Femur (tissue), 1 donor: ENCODE results near the gene ABHD1.
"Not testable (repeated sequence)": the region's sequence is repeated elsewhere in the genome, so short reads cannot be mapped to it uniquely, and the experiment has no call there.

Source experiments
- DNase-seq: peaks from one replicate; pipeline ENCODE4 v3.0.0-alpha.2; 2017

Gene ABHD1

GRCh38 chr2:27087823-27088410, 35.7 kb upstream of the ABHD1 start:
- no peak for DNase-seq

- no peak for DNase-seq
These were observed 35.0 kb upstream of the ABHD1 start for GRCh38 chr2:27088634-27089033.

- no peak for DNase-seq
These were observed 34.3 kb upstream of the ABHD1 start for GRCh38 chr2:27089111-27089954.

- DNase-seq, result no peak
These were observed 31.6 kb upstream of the ABHD1 start for GRCh38 chr2:27091746-27092695.

- DNase-seq, result no peak
These were observed 30.8 kb upstream of the ABHD1 start for GRCh38 chr2:27092696-27093429.

GRCh38 chr2:27093430-27094352, 29.9 kb upstream of the ABHD1 start:
- no peak for DNase-seq

GRCh38 chr2:27094353-27094984, 29.1 kb upstream of the ABHD1 start:
- DNase-seq, result no peak

- DNase-seq, result no peak
These were observed 28.2 kb upstream of the ABHD1 start for GRCh38 chr2:27095427-27095744.

- peak; percentile 75 for DNase-seq
These were observed 27.6 kb upstream of the ABHD1 start for GRCh38 chr2:27095745-27096651.

- no peak for DNase-seq
These were observed 26.8 kb upstream of the ABHD1 start for GRCh38 chr2:27096748-27097297.

GRCh38 chr2:27097341-27097740, 26.3 kb upstream of the ABHD1 start:
- DNase-seq, result no peak

GRCh38 chr2:27099334-27099955, 24.2 kb upstream of the ABHD1 start:
- no peak for DNase-seq

- DNase-seq, result no peak
These were observed 23.6 kb upstream of the ABHD1 start for GRCh38 chr2:27100036-27100435.

- DNase-seq, result no peak
These were observed 21.3 kb upstream of the ABHD1 start for GRCh38 chr2:27102329-27102728.

- no peak for DNase-seq
These were observed 17.6 kb upstream of the ABHD1 start for GRCh38 chr2:27105981-27106380.

- DNase-seq, result no peak
These were observed 15.4 kb upstream of the ABHD1 start for GRCh38 chr2:27108221-27108620.

- DNase-seq, result no peak
These were observed 14.5 kb upstream of the ABHD1 start for GRCh38 chr2:27109083-27109482.

GRCh38 chr2:27110603-27111352, 12.8 kb upstream of the ABHD1 start:
- DNase-seq, result not testable (repeated sequence)
